ENCODE measurements around the gene WHAMM. TPM values are rescaled to one million over a fixed set of nuclear protein-coding genes. Genes with fewer than 3 reads are reported as not detected.

The WHAMM gene
- 6.4 to 7.6 TPM (median 7.1 TPM) in 5 replicates for total RNA-seq (2022; extraction: Qiagen RNA extraction)

GRCh38 chr15:82809308-82810060 lies at the start of gene WHAMM:
Gene WHAMM (plus strand): TSS chr15:82809628. CDS start chr15:82809727, 99 bp downstream.

GRCh38 chr15:82805994-82806406 lies 3.4 kb upstream of the WHAMM start, which contains the start of gene FSD2:
Gene FSD2 (minus strand): TSS chr15:82806069. CDS start chr15:82787390, 18,679 bp downstream.

Other genes with a start within 250 kb of the WHAMM start
- 2.8 to 3.6 TPM (median 3.5 TPM) in 5 replicates for gene CPEB1, start 162.3 kb upstream of the WHAMM start, total RNA-seq (2022; extraction: Qiagen RNA extraction)
- gene AP3B2, start 99.8 kb upstream of the WHAMM start, total RNA-seq (2022; extraction: Qiagen RNA extraction), result 0.61 to 1.0 TPM (median 0.82 TPM) in 5 replicates
- not detected in 5 replicates for gene FSD2, start 3.6 kb upstream of the WHAMM start, total RNA-seq (2022; extraction: Qiagen RNA extraction)
- 16.7 to 22.5 TPM (median 17.8 TPM) in 5 replicates for gene HOMER2, start 143.1 kb downstream of the WHAMM start, total RNA-seq (2022; extraction: Qiagen RNA extraction)
- 41.9 to 60.3 TPM (median 45.9 TPM) in 5 replicates for gene RAMAC, start 176.6 kb downstream of the WHAMM start, total RNA-seq (2022; extraction: Qiagen RNA extraction)
- gene C15orf40, start 202.0 kb downstream of the WHAMM start, total RNA-seq (2022; extraction: Qiagen RNA extraction), result 43.7 to 49.0 TPM (median 47.5 TPM) in 5 replicates